ENCODE results near the gene KDM7A. TPM values are rescaled to one million over a fixed set of nuclear protein-coding genes. Genes with fewer than 3 reads are reported as not detected.

Gene KDM7A
- total and polyA plus RNA-seq, 2 of the 8 experiments (the other 6 are each of a cell fraction or from before 2014, with no cell fraction given): 2.2 to 12.5 TPM

GRCh38 chr7:140039896-140040295 lies 136.9 kb downstream of the KDM7A start:
- ChIA-PET CTCF (ENCODE audit: partially characterized antibody) (interaction anchor here (0.8 to 1.8 kb wide), 2 partner anchors 10 to 22 kb away, joined by 3 to 6 read pairs; no protein-coding TSS in a partner anchor), POLR2A (ENCODE audit: partially characterized antibody) (no interaction called here)
- Histone ChIP-seq H3K9me3 (ENCODE audit: insufficient read depth in 2 of 2, low read depth in 1 of 2, low read length in 1 of 2) (no peaks in the 10 kb centered on the region), H2BK15ac (ENCODE audit: low read length) (no peak overlapping the region), H3K4ac (replicated peaks; ENCODE audit: insufficient read length, low read depth, low read length) (no peak overlapping the region), H4K20me1 (replicated peaks in 1 of 2; ENCODE audit: control insufficient read depth in 1 of 2, insufficient read depth in 2 of 2, low read length in 2 of 2) (no peaks in the 10 kb centered on the region), H3K14ac (ENCODE audit: insufficient read length) (no peak overlapping the region), H3K9ac (replicated peaks in 1 of 4; ENCODE audit: extremely low read depth in 1 of 4, low read depth in 3 of 4, low read length in 3 of 4) (no peak overlapping the region), H4K8ac (ENCODE audit: extremely low read depth, insufficient read depth, low read length) (no peak overlapping the region), H2AFZ (ENCODE audit: low read length) (no peak overlapping the region), H4K91ac (replicated peaks; ENCODE audit: insufficient read length, low read length) (no peak overlapping the region), H3K18ac (ENCODE audit: extremely low read depth, low read length) (no peak overlapping the region), H3K79me2 (ENCODE audit: control insufficient read depth in 1 of 2, insufficient read depth in 2 of 2, low read length in 2 of 2) (no peaks in the 10 kb centered on the region), H3K4me1 (replicated peaks in 1 of 4; ENCODE audit: control insufficient read depth in 3 of 4, insufficient read depth in 4 of 4, low read length in 3 of 4) (no peaks in the 10 kb centered on the region), H3K23me2 (ENCODE audit: low read depth, low read length) (no peaks in the 10 kb centered on the region; the same call in 1 of the 2 replicates), H2BK20ac (ENCODE audit: low read length) (no peak overlapping the region), H2BK5ac (ENCODE audit: low read depth, low read length) (no peak overlapping the region), H4K5ac (ENCODE audit: insufficient read length, low read depth, low read length) (no peak overlapping the region), H3K36me3 (ENCODE audit: control insufficient read depth in 2 of 4, insufficient read depth in 4 of 4, low read length in 3 of 4) (no peaks in the 10 kb centered on the region), H3K79me1 (ENCODE audit: low read depth, low read length) (no peaks in the 10 kb centered on the region), H3K27ac (ENCODE audit: low read depth, low read length) (no peak overlapping the region), H3K4me2 (ENCODE audit: insufficient read depth in 1 of 2, low read depth in 2 of 2, low read length in 2 of 2) (no peak overlapping the region), H3K56ac (replicated peaks; ENCODE audit: insufficient read length, low read depth, low read length) (no peak overlapping the region), H3K4me3 (ENCODE audit: extremely low read depth in 1 of 4, insufficient read depth in 2 of 4, low read depth in 3 of 4, low read length in 4 of 4) (no peak overlapping the region), H3K27me3 (replicated peaks in 1 of 4; ENCODE audit: control insufficient read depth in 3 of 4, extremely low read depth in 1 of 4, insufficient read depth in 3 of 4, low read length in 3 of 4) (no peaks in the 10 kb centered on the region), H3K23ac (ENCODE audit: insufficient read length) (no peak overlapping the region), H2BK120ac (replicated peaks; ENCODE audit: low read depth, low read length) (no peak overlapping the region), H2AK5ac (ENCODE audit: low read depth, low read length) (no peak overlapping the region), H2BK12ac (ENCODE audit: low read depth, low read length) (no peak overlapping the region)
- DNase-seq (ENCODE audit: low read depth in 1 of 2, low spot score in 2 of 2) (no peak), FAIRE-seq (no peak)
- WGBS, 2 experiments (ENCODE audit: extremely low coverage in 1 of 2, insufficient coverage in 1 of 2, insufficient read length in 1 of 2, insufficient replicate concordance in 2 of 2, low coverage in 1 of 2, low lambda C conversion rate in 2 of 2, missing lambda C conversion rate in 1 of 2): 96% methylated on average over 11 of the region's 12 CpGs; no CpG with 5 or more reads in 1 of the 2 experiments
- TF ChIP-seq KDM4A (IDR thresholded peaks at IDR 0.05; ENCODE audit: low read depth, low read length, severe bottlenecking) (no peak), CBX5 (IDR thresholded peaks at IDR 0.05; ENCODE audit: low read depth, low read length) (no peak), SAP30 (IDR thresholded peaks at IDR 0.05; ENCODE audit: insufficient read depth, insufficient replicate concordance, low read length) (no peak), GTF2F1 (IDR thresholded peaks at IDR 0.05; ENCODE audit: borderline replicate concordance, low read depth, low read length) (no peak), CBX8 (IDR thresholded peaks at IDR 0.05; ENCODE audit: borderline replicate concordance, low read depth, low read length) (no peak), POLR2A (IDR thresholded peaks at IDR 0.05; ENCODE audit: control extremely low read depth in 1 of 2, low read depth in 2 of 2, low read length in 2 of 2) (no peak), SP2 (IDR thresholded peaks at IDR 0.05; ENCODE audit: low read length) (no peak), TEAD4 (IDR thresholded peaks at IDR 0.05; ENCODE audit: low read depth, low read length) (no peak), KDM1A (IDR thresholded peaks at IDR 0.05; ENCODE audit: borderline replicate concordance, low read length) (no peak), EP300 (IDR thresholded peaks at IDR 0.05; ENCODE audit: borderline replicate concordance in 1 of 2, low read depth in 2 of 2, low read length in 2 of 2) (no peak), HDAC6 (IDR thresholded peaks at IDR 0.05; ENCODE audit: low read depth, low read length) (no peak), NANOG (IDR thresholded peaks at IDR 0.05; ENCODE audit: insufficient read depth, low read depth, low read length, poor library complexity, severe bottlenecking) (no peak), MAX (IDR thresholded peaks at IDR 0.05) (no peak), CTBP2 (IDR thresholded peaks at IDR 0.05; ENCODE audit: borderline replicate concordance, insufficient read depth, insufficient read length, low read length) (no peak)
